Central memory CD8-positive, alpha-beta T cell (primary cell): ENCODE measurements around the gene KCNQ4.
A peak's percentile ranks its signal among the peaks of the same experiment; 100 is the strongest.

Experiments
- ATAC-seq: fragments of 150-1000 bp; cut with Tn5 transposase; replicated peaks from 2 replicates; pipeline ENCODE4 v1.10.0; 2022; ENCODE audit warnings: mild to moderate bottlenecking, moderate FRiP score, moderate number of reproducible peaks; ENCODE audit not compliant: poor library complexity, severe bottlenecking; ENCODE audit errors: extremely low read depth
- DNase-seq, 2 donors: peaks; one replicate each; pipeline ENCODE4 v3.0.0; 2021; ENCODE audit warnings: low spot score in 2 of 2
- H3K27ac Mint-ChIP-seq: one replicate; pipeline ENCODE4 v1.8.0; 2022; ENCODE audit warnings: low read depth, mild to moderate bottlenecking, moderate library complexity, mixed read lengths
- H3K27me3 Mint-ChIP-seq: one replicate; pipeline ENCODE4 v1.8.0; 2022; ENCODE audit warnings: mixed read lengths
- H3K36me3 Mint-ChIP-seq: one replicate; pipeline ENCODE4 v1.8.0; 2022; ENCODE audit warnings: mild to moderate bottlenecking, moderate library complexity, mixed read lengths; ENCODE audit not compliant: insufficient read depth
- H3K4me1 Mint-ChIP-seq: one replicate; pipeline ENCODE4 v1.8.0; 2022; ENCODE audit warnings: mixed read lengths
- H3K4me3 Mint-ChIP-seq: one replicate; pipeline ENCODE4 v1.8.0; 2022; ENCODE audit warnings: mild to moderate bottlenecking, moderate library complexity, mixed read lengths
- H3K9me3 Mint-ChIP-seq: one replicate; pipeline ENCODE4 v1.8.0; 2022; ENCODE audit warnings: mixed read lengths

The KCNQ4 gene

GRCh38 chr1:40851643-40852042 is 68.1 kb downstream of the KCNQ4 start:
- Mint-ChIP-seq H3K36me3 (no peaks in the 10 kb centered on the region), H3K4me1 (peaks cover 10% of the 10 kb centered on the region), H3K4me3 (no peak overlapping the region), H3K9me3 (no peaks in the 10 kb centered on the region), H3K27ac (no peak overlapping the region), H3K27me3 (no peaks in the 10 kb centered on the region)
- DNase-seq, result no peak
- ATAC-seq, result no peak

GRCh38 chr1:40853113-40853884 is 69.7 kb downstream of the KCNQ4 start:
- Mint-ChIP-seq H3K4me1 (peaks cover 10% of the 10 kb centered on the region), H3K4me3 (no peak overlapping the region)

GRCh38 chr1:40853885-40854170 is 70.2 kb downstream of the KCNQ4 start:
- H3K27ac Mint-ChIP-seq, result no peak overlapping the region
- no peak overlapping the region for H3K4me3 Mint-ChIP-seq
- no peaks in the 10 kb centered on the region for H3K36me3 Mint-ChIP-seq
- H3K9me3 Mint-ChIP-seq, result no peaks in the 10 kb centered on the region
- ATAC-seq, result no peak
- peaks cover 10% of the 10 kb centered on the region for H3K4me1 Mint-ChIP-seq
- no peak for DNase-seq
- no peaks in the 10 kb centered on the region for H3K27me3 Mint-ChIP-seq

More at GRCh38 chr1:40853113-40853884, 69.7 kb downstream of the KCNQ4 start:
- ATAC-seq (no peak), DNase-seq (no peak)
- no peak overlapping the region for H3K27ac Mint-ChIP-seq
- no peaks in the 10 kb centered on the region for H3K36me3 Mint-ChIP-seq
- no peaks in the 10 kb centered on the region for H3K9me3 Mint-ChIP-seq
- no peaks in the 10 kb centered on the region for H3K27me3 Mint-ChIP-seq

GRCh38 chr1:40855513-40855912 is 71.9 kb downstream of the KCNQ4 start:
- no peak overlapping the region for H3K27ac Mint-ChIP-seq
- no peaks in the 10 kb centered on the region for H3K27me3 Mint-ChIP-seq
- no peak overlapping the region for H3K4me3 Mint-ChIP-seq

GRCh38 chr1:40856116-40856515 is 72.5 kb downstream of the KCNQ4 start:
- Mint-ChIP-seq H3K36me3 (no peaks in the 10 kb centered on the region), H3K27me3 (no peaks in the 10 kb centered on the region), H3K4me3 (no peak overlapping the region), H3K9me3 (no peaks in the 10 kb centered on the region), H3K4me1 (peaks cover 6% of the 10 kb centered on the region), H3K27ac (no peak overlapping the region)
- DNase-seq (no peak), ATAC-seq (no peak)

More at GRCh38 chr1:40855513-40855912, 71.9 kb downstream of the KCNQ4 start:
- Mint-ChIP-seq H3K36me3 (no peaks in the 10 kb centered on the region), H3K9me3 (no peaks in the 10 kb centered on the region), H3K4me1 (peaks cover under 1% of the 10 kb centered on the region)
- DNase-seq, result no peak
- ATAC-seq, result no peak

- DNase-seq, result no peak
- H3K27me3 Mint-ChIP-seq, result no peaks in the 10 kb centered on the region
- peaks cover 7% of the 10 kb centered on the region for H3K4me1 Mint-ChIP-seq
- no peak for ATAC-seq
- no peak overlapping the region for H3K27ac Mint-ChIP-seq
- H3K36me3 Mint-ChIP-seq, result no peaks in the 10 kb centered on the region
- no peak overlapping the region for H3K4me3 Mint-ChIP-seq
- no peaks in the 10 kb centered on the region for H3K9me3 Mint-ChIP-seq
Measured at GRCh38 chr1:40856656-40857302, 73.2 kb downstream of the KCNQ4 start.

GRCh38 chr1:40857737-40858136 is 74.2 kb downstream of the KCNQ4 start:
- H3K4me1 Mint-ChIP-seq, result peaks cover 11% of the 10 kb centered on the region
- no peak for DNase-seq
- H3K9me3 Mint-ChIP-seq, result no peaks in the 10 kb centered on the region
- no peak for ATAC-seq
- no peak overlapping the region for H3K4me3 Mint-ChIP-seq
- H3K27me3 Mint-ChIP-seq, result no peaks in the 10 kb centered on the region
- H3K27ac Mint-ChIP-seq, result no peak overlapping the region
- H3K36me3 Mint-ChIP-seq, result peaks cover 5% of the 10 kb centered on the region

- DNase-seq (no peak), ATAC-seq (no peak)
- peaks cover 12% of the 10 kb centered on the region for H3K4me1 Mint-ChIP-seq
- peaks cover 5% of the 10 kb centered on the region for H3K36me3 Mint-ChIP-seq
- H3K4me3 Mint-ChIP-seq, result no peak overlapping the region
- no peaks in the 10 kb centered on the region for H3K27me3 Mint-ChIP-seq
- no peaks in the 10 kb centered on the region for H3K9me3 Mint-ChIP-seq
- H3K27ac Mint-ChIP-seq, result no peak overlapping the region
Measured at GRCh38 chr1:40858856-40859416, 75.3 kb downstream of the KCNQ4 start.

- Mint-ChIP-seq H3K36me3 (peaks cover 5% of the 10 kb centered on the region), H3K27me3 (no peaks in the 10 kb centered on the region), H3K27ac (peak overlapping the region; percentile 78), H3K4me1 (peaks cover 12% of the 10 kb centered on the region), H3K9me3 (no peaks in the 10 kb centered on the region), H3K4me3 (peak overlapping the region; percentile 84)
- no peak for ATAC-seq
- DNase-seq, result no peak
Measured at GRCh38 chr1:40860706-40861223, 77.2 kb downstream of the KCNQ4 start.

GRCh38 chr1:40861224-40862003 is 77.8 kb downstream of the KCNQ4 start:
- H3K4me3 Mint-ChIP-seq, result peak overlapping the region; percentile 84
- ATAC-seq, result peak; percentile 29
- peaks cover 5% of the 10 kb centered on the region for H3K36me3 Mint-ChIP-seq
- DNase-seq, result no peak
- no peaks in the 10 kb centered on the region for H3K27me3 Mint-ChIP-seq
- H3K27ac Mint-ChIP-seq, result peak overlapping the region; percentile 78
- H3K4me1 Mint-ChIP-seq, result peaks cover 12% of the 10 kb centered on the region
- H3K9me3 Mint-ChIP-seq, result no peaks in the 10 kb centered on the region

GRCh38 chr1:40862008-40862863 is 78.6 kb downstream of the KCNQ4 start, which contains the start of gene CITED4:
Gene CITED4 (minus strand): TSS chr1:40862363. CDS start chr1:40862127, 236 bp downstream.
- ATAC-seq, result peak; percentile 96
- Mint-ChIP-seq H3K9me3 (no peaks in the 10 kb centered on the region), H3K27me3 (no peaks in the 10 kb centered on the region), H3K27ac (peak within 1 kb of the TSS; percentile 79), H3K4me1 (peaks cover 12% of the 10 kb centered on the region), H3K36me3 (peaks cover 5% of the 10 kb centered on the region), H3K4me3 (peak within 1 kb of the TSS; percentile 89)
- DNase-seq, result peak; percentile 92 to 96
